Nephron progenitor cell (in vitro differentiated cells): ENCODE data around the gene PRSS8.

Experiments
- DNase-seq: peaks from one replicate; pipeline ENCODE4 v3.0.0; 2021
- H3K27ac Mint-ChIP-seq: 2 replicates; pipeline ENCODE4 v1.8.0; 2021; ENCODE audit warnings: mild to moderate bottlenecking, moderate library complexity, mixed read lengths
- H3K27me3 Mint-ChIP-seq: 2 replicates; pipeline ENCODE4 v1.8.0; 2021; ENCODE audit warnings: mild to moderate bottlenecking, low read depth, mixed read lengths; ENCODE audit not compliant: poor library complexity
- H3K36me3 Mint-ChIP-seq: 2 replicates; pipeline ENCODE4 v1.8.0; 2021; ENCODE audit warnings: low read depth, mixed read lengths
- H3K4me1 Mint-ChIP-seq: 2 replicates; pipeline ENCODE4 v1.8.0; 2021; ENCODE audit warnings: mixed read lengths
- H3K4me3 Mint-ChIP-seq: 2 replicates; pipeline ENCODE4 v1.8.0; 2021; ENCODE audit warnings: mild to moderate bottlenecking, moderate library complexity, mixed read lengths
- H3K9me3 Mint-ChIP-seq: 2 replicates; pipeline ENCODE4 v1.8.0; 2021; ENCODE audit warnings: mild to moderate bottlenecking, moderate library complexity, mixed read lengths
- TF ChIP-seq, protein P1 (sequence below): fragments of 200-600 bp; sonication (generic); IDR thresholded peaks from 2 replicates; pipeline ENCODE4 v1.5.0; 2021; ENCODE audit warnings: antibody characterized with exemption

The PRSS8 gene

DNA sequence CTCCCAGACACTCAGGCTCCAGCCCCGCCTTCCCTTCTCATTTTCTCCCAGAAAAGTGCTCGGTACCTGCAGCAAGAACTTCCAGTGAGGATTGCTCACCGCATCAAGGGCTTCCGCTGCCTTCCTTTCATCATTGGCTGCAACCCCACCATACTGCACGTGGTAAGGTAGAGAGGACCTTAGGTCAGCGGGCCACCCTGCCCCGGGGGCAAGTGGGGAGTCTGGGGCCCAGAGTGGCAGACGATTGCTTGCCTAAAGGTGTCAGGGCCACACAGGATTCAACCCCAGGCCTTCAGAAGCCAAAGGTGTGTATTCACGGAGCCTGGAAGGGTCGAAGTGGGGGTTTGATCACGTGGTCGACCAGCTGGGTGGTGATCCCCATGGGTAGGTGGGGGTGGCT, 25.9 kb downstream of the PRSS8 start:
- H3K4me3 Mint-ChIP-seq = peak overlapping the region; percentile 88
- TF ChIP-seq, protein P1, sequence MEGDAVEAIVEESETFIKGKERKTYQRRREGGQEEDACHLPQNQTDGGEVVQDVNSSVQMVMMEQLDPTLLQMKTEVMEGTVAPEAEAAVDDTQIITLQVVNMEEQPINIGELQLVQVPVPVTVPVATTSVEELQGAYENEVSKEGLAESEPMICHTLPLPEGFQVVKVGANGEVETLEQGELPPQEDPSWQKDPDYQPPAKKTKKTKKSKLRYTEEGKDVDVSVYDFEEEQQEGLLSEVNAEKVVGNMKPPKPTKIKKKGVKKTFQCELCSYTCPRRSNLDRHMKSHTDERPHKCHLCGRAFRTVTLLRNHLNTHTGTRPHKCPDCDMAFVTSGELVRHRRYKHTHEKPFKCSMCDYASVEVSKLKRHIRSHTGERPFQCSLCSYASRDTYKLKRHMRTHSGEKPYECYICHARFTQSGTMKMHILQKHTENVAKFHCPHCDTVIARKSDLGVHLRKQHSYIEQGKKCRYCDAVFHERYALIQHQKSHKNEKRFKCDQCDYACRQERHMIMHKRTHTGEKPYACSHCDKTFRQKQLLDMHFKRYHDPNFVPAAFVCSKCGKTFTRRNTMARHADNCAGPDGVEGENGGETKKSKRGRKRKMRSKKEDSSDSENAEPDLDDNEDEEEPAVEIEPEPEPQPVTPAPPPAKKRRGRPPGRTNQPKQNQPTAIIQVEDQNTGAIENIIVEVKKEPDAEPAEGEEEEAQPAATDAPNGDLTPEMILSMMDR = no peak
- H3K27ac Mint-ChIP-seq = no peak overlapping the region
- peaks cover 3% of the 10 kb centered on the region for H3K9me3 Mint-ChIP-seq
- peaks cover 3% of the 10 kb centered on the region for H3K27me3 Mint-ChIP-seq
- no peak for DNase-seq
- peaks cover 20% of the 10 kb centered on the region for H3K4me1 Mint-ChIP-seq
- H3K36me3 Mint-ChIP-seq = peaks cover 16% of the 10 kb centered on the region

DNA sequence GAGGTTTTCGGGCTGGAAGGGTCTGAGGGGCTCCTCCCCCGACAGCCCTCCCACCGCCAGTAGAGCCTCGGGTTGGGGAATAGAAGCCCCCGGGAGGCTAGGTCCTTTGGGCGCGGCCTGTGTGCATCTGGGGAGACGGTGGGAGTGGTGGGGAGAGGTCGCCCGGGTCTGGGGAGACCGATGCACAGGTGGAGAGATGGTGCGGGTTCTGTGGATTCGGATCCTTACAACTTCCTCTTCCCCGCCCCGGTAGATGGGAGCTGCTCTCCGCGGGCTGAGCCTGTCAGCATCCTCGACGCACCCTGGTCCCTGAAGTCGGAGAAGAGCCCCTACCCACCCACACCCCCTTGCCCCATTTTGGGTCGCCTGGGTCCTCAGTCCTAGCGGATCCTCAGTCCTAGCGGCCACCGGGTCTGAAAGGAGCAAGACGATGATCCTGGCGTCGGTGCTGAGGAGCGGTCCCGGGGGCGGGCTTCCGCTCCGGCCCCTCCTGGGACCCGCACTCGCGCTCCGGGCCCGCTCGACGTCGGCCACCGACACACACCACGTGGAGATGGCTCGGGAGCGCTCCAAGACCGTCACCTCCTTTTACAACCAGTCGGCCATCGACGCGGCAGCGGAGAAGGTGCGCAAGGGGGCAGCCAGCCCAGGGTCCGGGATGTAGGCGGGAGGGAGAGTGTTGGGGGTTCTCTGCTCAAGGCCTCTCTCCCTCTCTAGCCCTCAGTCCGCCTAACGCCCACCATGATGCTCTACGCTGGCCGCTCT, 26.6 kb downstream of the PRSS8 start:
- no peak for DNase-seq
- Mint-ChIP-seq H3K27ac (no peak overlapping the region), H3K36me3 (peaks cover 16% of the 10 kb centered on the region), H3K9me3 (peaks cover 3% of the 10 kb centered on the region), H3K27me3 (peaks cover 3% of the 10 kb centered on the region), H3K4me1 (peaks cover 20% of the 10 kb centered on the region), H3K4me3 (peak overlapping the region; percentile 88)
- TF ChIP-seq, protein P1 = no peak

DNA sequence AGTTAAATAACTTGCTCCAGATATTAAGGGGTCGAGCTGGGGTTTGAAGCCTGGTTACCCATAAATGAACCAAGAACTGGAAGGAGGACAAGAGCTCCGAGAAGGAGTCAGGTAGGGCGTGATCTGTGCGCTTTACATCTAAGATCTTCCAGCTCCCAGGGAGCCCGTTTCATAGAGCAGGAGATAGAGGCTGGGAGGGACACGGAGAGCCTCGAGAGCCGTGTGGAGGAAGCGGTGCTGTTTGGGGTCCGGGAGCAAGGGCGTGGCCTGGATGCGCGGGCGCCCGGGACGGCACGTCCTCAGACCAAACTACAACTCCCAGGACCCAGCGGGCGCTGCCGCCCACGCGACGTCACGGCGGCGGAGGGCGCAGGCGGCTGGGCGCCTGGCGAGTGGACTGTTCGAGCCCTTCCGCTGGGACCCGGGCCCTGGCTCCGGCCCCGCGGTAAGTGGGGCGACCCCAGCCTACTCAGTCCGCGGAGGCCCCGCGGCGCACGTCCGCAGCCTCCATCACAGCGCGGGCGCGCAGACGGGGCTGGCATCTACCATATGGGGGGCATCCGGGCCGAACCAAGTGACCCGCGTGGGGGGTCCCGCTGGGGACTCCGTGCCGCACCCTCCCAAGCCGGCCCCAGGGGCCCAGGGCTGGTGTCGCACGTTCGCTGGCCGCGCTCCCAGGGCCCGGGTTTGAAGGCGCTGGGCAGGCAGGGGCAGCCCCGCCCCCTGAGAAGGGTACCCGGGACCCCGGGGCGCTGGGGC, 27.3 kb downstream of the PRSS8 start, which contains the start of gene BCKDK:
Gene BCKDK (plus strand): TSS at position 352 of the 759 bp plus-strand sequence. CDS start 838 bp downstream, outside the sequence.
- peaks cover 20% of the 10 kb centered on the region for H3K4me1 Mint-ChIP-seq
- peaks cover 3% of the 10 kb centered on the region for H3K27me3 Mint-ChIP-seq
- TF ChIP-seq, protein P1 = no peak
- peaks cover 16% of the 10 kb centered on the region for H3K36me3 Mint-ChIP-seq
- H3K4me3 Mint-ChIP-seq = peak within 1 kb of the TSS; percentile 88
- peak within 1 kb of the TSS; percentile 62 for H3K27ac Mint-ChIP-seq
- H3K9me3 Mint-ChIP-seq = peaks cover 3% of the 10 kb centered on the region
- DNase-seq = peak; percentile 77

DNA sequence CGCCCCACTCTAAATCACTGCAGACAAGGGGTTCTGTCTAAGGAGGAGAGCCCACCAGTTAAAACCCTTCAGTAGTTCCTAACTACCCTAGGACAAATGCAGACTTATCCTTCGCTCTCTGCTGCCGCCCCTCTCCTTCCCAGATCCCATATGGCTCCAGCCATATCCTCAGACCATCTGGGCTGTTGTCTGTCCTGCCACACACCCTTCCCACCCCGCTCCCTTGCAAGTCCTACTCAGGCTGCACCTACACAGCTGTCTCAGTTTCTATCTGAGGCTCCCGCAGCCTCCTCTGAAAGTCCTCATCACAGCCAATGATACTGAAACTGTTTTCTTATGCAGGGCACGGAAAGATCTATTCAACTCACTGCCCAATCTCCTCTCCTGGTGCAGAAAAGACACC, 28.1 kb downstream of the PRSS8 start:
- peaks cover 16% of the 10 kb centered on the region for H3K36me3 Mint-ChIP-seq
- H3K9me3 Mint-ChIP-seq = peaks cover 9% of the 10 kb centered on the region
- H3K4me3 Mint-ChIP-seq = peak overlapping the region; percentile 88
- H3K27me3 Mint-ChIP-seq = peaks cover 3% of the 10 kb centered on the region
- DNase-seq = no peak
- TF ChIP-seq, protein P1 = no peak
- peak overlapping the region; percentile 57 for H3K27ac Mint-ChIP-seq
- peaks cover 20% of the 10 kb centered on the region for H3K4me1 Mint-ChIP-seq

DNA sequence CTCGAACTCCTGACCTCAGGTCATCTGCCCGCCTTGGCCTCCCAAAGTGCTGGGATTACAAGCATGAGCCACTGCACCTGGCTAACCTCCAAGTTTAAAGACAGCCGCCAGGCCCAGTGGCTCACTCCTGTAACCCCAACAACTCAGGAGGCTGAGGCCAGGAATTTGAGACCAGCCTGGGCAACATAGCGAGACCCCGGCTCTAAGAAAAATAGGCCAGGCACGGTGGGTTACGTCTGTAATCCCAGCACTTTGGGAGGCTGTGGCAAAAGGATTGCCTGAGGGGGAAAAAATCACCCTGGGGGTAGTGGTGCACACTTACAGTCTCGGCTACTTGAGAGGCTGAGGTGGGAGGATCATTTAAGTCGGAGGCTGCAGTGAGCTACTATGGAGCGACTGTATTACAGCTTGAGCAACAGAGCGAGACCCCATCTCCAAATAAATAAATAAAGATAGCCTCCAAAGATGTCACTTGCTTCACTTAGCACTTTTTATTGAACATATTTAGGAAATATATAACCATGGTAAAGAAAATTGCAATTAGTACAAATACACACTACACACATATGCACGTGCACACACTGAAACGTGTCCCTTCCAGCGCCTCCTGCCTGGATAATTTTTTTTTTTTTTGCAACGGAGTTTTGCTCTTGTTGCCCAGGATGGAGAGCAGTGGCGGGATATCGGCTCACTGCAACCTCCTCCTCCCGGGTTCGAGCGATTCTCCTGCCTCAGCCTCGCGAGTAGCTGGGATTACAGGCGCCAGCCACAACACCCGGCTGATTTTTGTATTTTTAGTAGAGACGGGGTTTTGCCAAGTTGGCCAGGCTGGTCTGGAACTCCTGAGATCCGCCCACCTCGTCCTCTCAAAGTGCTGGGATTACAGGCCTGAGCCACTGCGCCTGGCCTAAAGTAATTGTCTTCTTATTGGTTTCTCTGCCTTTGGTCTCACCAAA, 28.7 kb downstream of the PRSS8 start:
- Mint-ChIP-seq H3K36me3 (peaks cover 16% of the 10 kb centered on the region), H3K27ac (peak overlapping the region; percentile 57), H3K4me1 (peaks cover 20% of the 10 kb centered on the region), H3K9me3 (peaks cover 9% of the 10 kb centered on the region), H3K4me3 (peak overlapping the region; percentile 88), H3K27me3 (peaks cover 3% of the 10 kb centered on the region)
- TF ChIP-seq, protein P1 = no peak
- DNase-seq = no peak
